AG09309 (cell line): ENCODE results near the gene RAMP3.
A peak's percentile ranks its signal among the peaks of the same experiment; 100 is the strongest.

Source experiments
- DNase-seq: peaks from one replicate; pipeline ENCODE4 v3.0.0-alpha.2; 2010; ENCODE audit warnings: low read depth
- H3K4me3 ChIP-seq: 2 replicates; pipeline ENCODE4 v1.5.1; 2011; ENCODE audit warnings: mild to moderate bottlenecking, low read depth, low read length, moderate library complexity; ENCODE audit not compliant: control insufficient read depth
- CTCF ChIP-seq: IDR thresholded peaks from 2 replicates; pipeline ENCODE4 v1.5.1; 2011; ENCODE audit warnings: mild to moderate bottlenecking, low read depth, low read length, inconsistent platforms; ENCODE audit not compliant: insufficient read depth, control insufficient read depth; ENCODE audit errors: missing control alignments

Gene RAMP3

GRCh38 chr7:45140827-45141226, 16.8 kb upstream of the RAMP3 start:
- no peak for TF ChIP-seq CTCF
- no peak for DNase-seq
- H3K4me3 ChIP-seq: no peak overlapping the region

GRCh38 chr7:45143616-45144015, 14.0 kb upstream of the RAMP3 start:
- TF ChIP-seq CTCF: no peak
- DNase-seq: peak; percentile 1
- no peak overlapping the region for H3K4me3 ChIP-seq

GRCh38 chr7:45145881-45146280, 11.7 kb upstream of the RAMP3 start:
- TF ChIP-seq CTCF: no peak
- DNase-seq: no peak
- H3K4me3 ChIP-seq: no peak overlapping the region

- no peak for DNase-seq
- TF ChIP-seq CTCF: no peak
- no peak overlapping the region for H3K4me3 ChIP-seq
Measured at GRCh38 chr7:45146531-45147379, 10.8 kb upstream of the RAMP3 start.

- DNase-seq: no peak
- no peak overlapping the region for H3K4me3 ChIP-seq
- TF ChIP-seq CTCF: no peak
Measured at GRCh38 chr7:45147858-45148652, 9.5 kb upstream of the RAMP3 start.

- H3K4me3 ChIP-seq: no peak overlapping the region
- DNase-seq: no peak
- TF ChIP-seq CTCF: no peak
Measured at GRCh38 chr7:45148653-45148973, 9.0 kb upstream of the RAMP3 start.
